Nephron (organoid): ENCODE data around the gene ARHGAP30.
"Not testable (repeated sequence)": the region's sequence is repeated elsewhere in the genome, so short reads cannot be mapped to it uniquely, and the experiment has no call there.

ENCODE experiments used
- H3K27ac Mint-ChIP-seq, 3 experiments: 2 replicates each; pipeline ENCODE4 v1.8.0; 2020; ENCODE audit warnings: mixed read lengths in 3 of 3, mild to moderate bottlenecking in 2 of 3, moderate library complexity in 1 of 3
- H3K27me3 Mint-ChIP-seq: 2 replicates; pipeline ENCODE4 v1.8.0; 2021; ENCODE audit warnings: low read depth, mild to moderate bottlenecking, moderate library complexity, mixed read lengths
- H3K36me3 Mint-ChIP-seq: 2 replicates; pipeline ENCODE4 v1.8.0; 2020; ENCODE audit warnings: low read depth, mixed read lengths
- H3K4me1 Mint-ChIP-seq: 2 replicates; pipeline ENCODE4 v1.8.0; 2020; ENCODE audit warnings: mixed read lengths
- H3K4me3 Mint-ChIP-seq, 3 experiments: 2 replicates each; pipeline ENCODE4 v1.8.0; 2020; ENCODE audit warnings: mild to moderate bottlenecking in 3 of 3, mixed read lengths in 3 of 3, moderate library complexity in 2 of 3
- H3K9me3 Mint-ChIP-seq: 2 replicates; pipeline ENCODE4 v1.8.0; 2020; ENCODE audit warnings: mixed read lengths
- CTCF ChIP-seq, 3 experiments: fragments of 200-600 bp; sonication (generic); IDR thresholded peaks; one replicate each; pipeline ENCODE4 v1.5.0; 2021; ENCODE audit warnings: antibody characterized with exemption in 3 of 3; ENCODE audit not compliant: unreplicated experiment in 3 of 3

ARHGAP30 gene

DNA sequence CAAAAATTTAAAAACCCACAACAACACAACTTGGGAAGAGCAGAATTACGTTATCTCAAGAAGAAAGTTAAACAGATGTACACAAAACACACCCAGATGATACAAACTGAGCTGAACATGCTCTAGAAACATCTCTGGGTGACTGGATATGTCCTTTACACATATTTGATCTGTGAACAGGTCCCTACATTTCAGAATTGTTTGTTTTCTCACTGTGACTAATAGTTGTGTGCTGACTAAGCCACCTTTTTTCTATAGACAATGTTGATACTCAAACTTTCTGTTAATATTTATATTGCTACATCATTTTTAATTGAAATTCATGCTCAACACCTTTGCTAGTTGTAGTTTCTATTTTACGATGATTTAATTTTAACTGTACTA, 47.7 kb downstream of the ARHGAP30 start:
- Mint-ChIP-seq H3K27ac (peak overlapping the region in 1 of 3 experiments; percentile 94), H3K4me3 (peak overlapping the region; percentile 85 to 89 (median 89)), H3K27me3 (peaks cover 56% of the 10 kb centered on the region), H3K4me1 (peaks cover 15% of the 10 kb centered on the region), H3K36me3 (peaks cover 2% of the 10 kb centered on the region), H3K9me3 (no peaks in the 10 kb centered on the region)
- no peak for TF ChIP-seq CTCF (IDR thresholded peaks at IDR 0.05; ENCODE audit: unreplicated experiment in 3 of 3)

GRCh38 chr1:161021165-161021969, 48.3 kb downstream of the ARHGAP30 start:
- peak overlapping the region; percentile 85 to 89 (median 89) for H3K4me3 Mint-ChIP-seq
- H3K9me3 Mint-ChIP-seq: no peaks in the 10 kb centered on the region
- H3K27me3 Mint-ChIP-seq: peaks cover 56% of the 10 kb centered on the region
- H3K4me1 Mint-ChIP-seq: peaks cover 15% of the 10 kb centered on the region
- H3K36me3 Mint-ChIP-seq: no peaks in the 10 kb centered on the region
- H3K27ac Mint-ChIP-seq: peak overlapping the region; percentile 62 to 94 (median 81)
- no peak for TF ChIP-seq CTCF (IDR thresholded peaks at IDR 0.05; ENCODE audit: unreplicated experiment in 3 of 3)

- Mint-ChIP-seq H3K27ac (peak within 1 kb of the TSS; percentile 62 to 94 (median 81)), H3K27me3 (peaks cover 56% of the 10 kb centered on the region), H3K4me1 (peaks cover 15% of the 10 kb centered on the region), H3K4me3 (peak within 1 kb of the TSS; percentile 85 to 89 (median 89)), H3K36me3 (no peaks in the 10 kb centered on the region), H3K9me3 (no peaks in the 10 kb centered on the region)
- TF ChIP-seq CTCF (IDR thresholded peaks at IDR 0.05; ENCODE audit: unreplicated experiment in 3 of 3): peak in 2 of 3 experiments; percentile 12 to 18
These were observed 49.1 kb downstream of the ARHGAP30 start, which contains the start of gene F11R for GRCh38 chr1:161020509-161021164. Gene F11R, minus strand, starts transcription at chr1:161021152. Its CDS starts 79 bp downstream, at chr1:161021073.

DNA sequence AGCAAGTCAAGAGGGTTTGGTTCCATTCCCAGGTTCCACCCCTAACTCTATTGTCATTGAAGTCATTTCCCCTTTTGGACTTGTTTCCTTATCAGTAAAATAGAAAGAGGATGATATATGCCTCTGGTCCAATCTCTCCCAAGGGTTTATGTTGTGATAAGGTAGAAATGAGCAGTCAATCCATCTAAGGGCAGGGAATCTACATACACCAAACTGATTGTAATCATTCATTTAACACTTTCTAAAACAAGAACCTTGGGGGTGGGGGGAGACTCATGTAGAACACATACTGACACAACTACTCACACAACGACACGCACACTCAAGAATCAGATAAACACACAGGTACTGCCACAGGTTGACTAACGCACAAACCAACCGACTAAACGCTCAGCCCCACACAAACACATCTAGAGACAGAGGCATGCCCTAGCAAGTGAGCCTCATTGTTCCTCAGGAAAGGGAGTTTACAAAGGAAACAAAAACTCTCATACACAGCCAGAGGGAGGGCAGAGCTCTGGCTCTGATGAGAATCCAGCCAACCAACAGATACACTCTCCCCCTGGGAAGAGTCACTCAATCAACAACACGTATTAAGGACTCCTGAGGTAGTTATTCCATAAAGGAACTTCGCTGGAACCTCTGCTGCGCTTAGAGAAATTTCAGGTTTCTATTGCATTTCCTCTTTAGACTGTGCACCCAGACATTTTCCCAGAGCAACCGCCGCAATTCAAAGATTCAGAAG, 49.8 kb downstream of the ARHGAP30 start:
- Mint-ChIP-seq H3K4me3 (peak overlapping the region; percentile 85 to 89 (median 89)), H3K27ac (peak overlapping the region; percentile 9 to 94 (median 81)), H3K27me3 (peaks cover 56% of the 10 kb centered on the region), H3K4me1 (peaks cover 15% of the 10 kb centered on the region), H3K9me3 (no peaks in the 10 kb centered on the region), H3K36me3 (no peaks in the 10 kb centered on the region)
- no peak for TF ChIP-seq CTCF (IDR thresholded peaks at IDR 0.05; ENCODE audit: unreplicated experiment in 3 of 3)

DNA sequence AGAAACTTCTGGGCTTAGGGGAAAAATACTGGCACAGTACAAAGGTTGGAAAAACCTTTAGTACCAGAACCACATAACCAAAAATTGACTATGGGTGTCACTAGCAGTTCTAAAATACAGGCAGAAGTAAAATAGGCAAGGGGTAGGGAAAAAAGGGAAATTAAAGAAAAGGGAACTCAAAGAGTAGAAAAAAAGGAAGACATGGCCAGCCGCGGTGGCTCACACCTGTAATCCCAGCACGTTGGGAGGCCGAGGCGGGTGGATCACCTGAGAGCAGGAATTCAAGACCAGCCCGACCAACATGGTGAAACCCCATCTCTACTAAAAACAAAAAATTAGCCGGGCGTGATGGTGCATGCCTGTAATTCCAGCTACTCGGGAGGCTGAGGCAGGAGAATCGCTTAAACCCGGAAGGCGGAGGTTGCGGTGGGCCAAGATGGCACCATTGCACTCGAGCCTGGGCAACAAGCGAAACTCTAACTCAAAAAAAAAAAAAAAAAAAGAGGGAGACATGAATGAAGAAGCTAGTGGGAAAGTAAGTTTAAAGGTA, 50.5 kb downstream of the ARHGAP30 start:
- H3K9me3 Mint-ChIP-seq, H3K36me3 Mint-ChIP-seq, H3K27ac Mint-ChIP-seq: not testable (repeated sequence)
- Mint-ChIP-seq H3K4me1 (peaks cover 16% of the 10 kb centered on the region), H3K4me3 (peak overlapping the region; percentile 85 to 89 (median 89)), H3K27me3 (peaks cover 56% of the 10 kb centered on the region)

- no peaks in the 10 kb centered on the region for H3K9me3 Mint-ChIP-seq
- no peak overlapping the region for H3K27ac Mint-ChIP-seq
- H3K27me3 Mint-ChIP-seq: peaks cover 53% of the 10 kb centered on the region
- peak overlapping the region in 1 of 3 experiments; percentile 72 for H3K4me3 Mint-ChIP-seq
- H3K4me1 Mint-ChIP-seq: peaks cover 22% of the 10 kb centered on the region
- H3K36me3 Mint-ChIP-seq: no peaks in the 10 kb centered on the region
- no peak for TF ChIP-seq CTCF (IDR thresholded peaks at IDR 0.05; ENCODE audit: unreplicated experiment in 3 of 3)
These were observed 51.1 kb downstream of the ARHGAP30 start for GRCh38 chr1:161018631-161018930.
